GM23338 (cell line): ENCODE data around the gene PBX3. TPM values are rescaled to one million over a fixed set of nuclear protein-coding genes. Genes with fewer than 3 reads are reported as not detected.

Experiments used
- ATAC-seq: fragments of 200-7000 bp; cut with Tn5 transposase; 3 replicates; pipeline ENCODE4 v1.9.1; 2020
- DNase-seq: peaks from one replicate; pipeline ENCODE4 v3.0.0-alpha.2; 2015; ENCODE audit warnings: low spot score
- H2AFZ ChIP-seq: fragments of 200-600 bp; sonication (generic); 2 replicates; pipeline ENCODE4 v1.8.0; 2016; ENCODE audit warnings: antibody characterized with exemption, mild to moderate bottlenecking, moderate library complexity
- H3F3A ChIP-seq: fragments of 200-600 bp; sonication (generic); replicated peaks from 2 replicates; pipeline ENCODE4 v1.8.0; 2017; ENCODE audit warnings: antibody characterized with exemption, mixed run types, low read depth
- H3K27ac ChIP-seq: fragments of 200-600 bp; sonication (generic); 2 replicates; pipeline ENCODE4 v1.6.1; 2016; ENCODE audit warnings: low read depth
- H3K27me3 ChIP-seq: fragments of 200-600 bp; sonication (generic); 2 replicates; pipeline ENCODE4 v1.8.0; 2016; ENCODE audit warnings: mild to moderate bottlenecking, mixed run types, moderate library complexity; ENCODE audit not compliant: insufficient read depth
- H3K36me3 ChIP-seq: fragments of 200-600 bp; sonication (generic); 2 replicates; pipeline ENCODE4 v1.8.0; 2016; ENCODE audit warnings: mild to moderate bottlenecking; ENCODE audit not compliant: insufficient read depth
- H3K4me1 ChIP-seq: fragments of 200-600 bp; sonication (generic); 2 replicates; pipeline ENCODE4 v1.8.0; 2016; ENCODE audit warnings: mild to moderate bottlenecking, moderate library complexity; ENCODE audit not compliant: insufficient read depth
- H3K4me2 ChIP-seq: fragments of 200-600 bp; sonication (generic); 2 replicates; pipeline ENCODE4 v1.7.1; 2017; ENCODE audit warnings: mixed run types
- H3K4me3 ChIP-seq: fragments of 200-600 bp; sonication (generic); 2 replicates; pipeline ENCODE4 v1.6.1; 2016; ENCODE audit warnings: mixed run types
- H3K79me2 ChIP-seq: fragments of 200-600 bp; sonication (generic); replicated peaks from 2 replicates; pipeline ENCODE4 v1.8.0; 2017; ENCODE audit warnings: mild to moderate bottlenecking; ENCODE audit not compliant: insufficient read depth
- H3K9me2 ChIP-seq: fragments of 200-600 bp; sonication (generic); 2 replicates; pipeline ENCODE4 v1.8.0; 2017; ENCODE audit not compliant: insufficient read depth
- H4K20me1 ChIP-seq: fragments of 200-600 bp; sonication (generic); replicated peaks from 2 replicates; pipeline ENCODE4 v1.8.0; 2017; ENCODE audit warnings: mild to moderate bottlenecking; ENCODE audit not compliant: insufficient read depth
- H3K27ac Mint-ChIP-seq: 2 replicates; pipeline ENCODE4 v1.8.0; 2020; ENCODE audit warnings: inconsistent platforms, mild to moderate bottlenecking, moderate library complexity, mixed read lengths
- H3K27me3 Mint-ChIP-seq: 3 replicates; pipeline ENCODE4 v1.8.0; 2022; ENCODE audit warnings: low read depth, mild to moderate bottlenecking, moderate library complexity, mixed read lengths, inconsistent platforms; ENCODE audit not compliant: insufficient read depth, poor library complexity
- H3K36me3 Mint-ChIP-seq: 3 replicates; pipeline ENCODE4 v1.8.0; 2021; ENCODE audit warnings: low read depth, mild to moderate bottlenecking, inconsistent platforms, moderate library complexity, mixed read lengths
- H3K4me1 Mint-ChIP-seq: 3 replicates; pipeline ENCODE4 v1.8.0; 2020; ENCODE audit warnings: mild to moderate bottlenecking, inconsistent platforms, mixed read lengths
- H3K4me3 Mint-ChIP-seq: 3 replicates; pipeline ENCODE4 v1.8.0; 2021; ENCODE audit warnings: moderate library complexity, mild to moderate bottlenecking, inconsistent platforms, mixed read lengths
- H3K9me3 Mint-ChIP-seq: 3 replicates; pipeline ENCODE4 v1.8.0; 2020; ENCODE audit warnings: moderate library complexity, mild to moderate bottlenecking, inconsistent platforms, mixed read lengths
- CREB1 ChIP-seq: fragments of 250-450 bp; sonication (Bioruptor Pico); IDR thresholded peaks from 2 replicates; pipeline ENCODE4 v1.5.0; 2020; ENCODE audit warnings: low read depth, mild to moderate bottlenecking, moderate library complexity
- EZH2 ChIP-seq: fragments of 200-600 bp; sonication (generic); IDR thresholded peaks from one replicate; pipeline ENCODE4 v1.8.0; 2017; ENCODE audit warnings: antibody characterized with exemption, mild to moderate bottlenecking, low read depth; ENCODE audit not compliant: unreplicated experiment
- EZH2phosphoT487 ChIP-seq: fragments of 200-600 bp; sonication (generic); IDR thresholded peaks from one replicate; pipeline ENCODE4 v1.8.1; 2018; ENCODE audit warnings: antibody characterized with exemption; ENCODE audit not compliant: unreplicated experiment
- JUNB ChIP-seq: IDR thresholded peaks from one replicate; pipeline ENCODE4 v1.6.1; 2016; ENCODE audit warnings: antibody characterized with exemption; ENCODE audit not compliant: unreplicated experiment
- REST ChIP-seq: IDR thresholded peaks from one replicate; pipeline ENCODE4 v1.6.1; 2018; ENCODE audit warnings: antibody characterized with exemption; ENCODE audit not compliant: unreplicated experiment
- STAT1 ChIP-seq: IDR thresholded peaks from one replicate; pipeline ENCODE4 v1.6.1; 2016; ENCODE audit warnings: antibody characterized with exemption; ENCODE audit not compliant: unreplicated experiment
- polyA plus RNA-seq: library from polyadenylated mRNA; unstranded; fragments of >200 nt; fragmentation: Nextera tagmentation; extraction: Ambion mirVana; gene quantifications from 2 replicates; pipeline ENCODE4 v1.2.1, GENCODE V29; 2016
- total RNA-seq: library from RNA; depleted of rRNA; stranded (reverse); fragments of >200 nt; shearing (Covaris generic); gene quantifications from 2 replicates; pipeline ENCODE4 v1.2.3, GENCODE V29; 2014
- TF ChIP-seq, protein P1 (sequence below): fragments of 250-450 bp; sonication (Bioruptor Pico); IDR thresholded peaks from 2 replicates; pipeline ENCODE4 v1.5.0; 2020; ENCODE audit warnings: mild to moderate bottlenecking, moderate library complexity

PBX3 gene
- total and polyA plus RNA-seq, 2 experiments from 2014 or later: 28.9 to 50.5 TPM

GRCh38 chr9:125756518-125756917, 9.3 kb downstream of the PBX3 start (continued):
- TF ChIP-seq REST (no peak), EZH2phosphoT487 (no peak)

GRCh38 chr9:125757834-125758233, 10.7 kb downstream of the PBX3 start:
- H3K79me2 ChIP-seq: peaks cover 83% of the 10 kb centered on the region
- 0 out of 2 replicates have a peak, but pooled peaks cover 3% of the 10 kb centered on the region for H4K20me1 ChIP-seq
- TF ChIP-seq JUNB (no peak), CREB1 (CRISPR knock-in tag) (no peak), STAT1 (no peak), EZH2phosphoT487 (no peak), EZH2 (no peak)
- TF ChIP-seq, protein P1, sequence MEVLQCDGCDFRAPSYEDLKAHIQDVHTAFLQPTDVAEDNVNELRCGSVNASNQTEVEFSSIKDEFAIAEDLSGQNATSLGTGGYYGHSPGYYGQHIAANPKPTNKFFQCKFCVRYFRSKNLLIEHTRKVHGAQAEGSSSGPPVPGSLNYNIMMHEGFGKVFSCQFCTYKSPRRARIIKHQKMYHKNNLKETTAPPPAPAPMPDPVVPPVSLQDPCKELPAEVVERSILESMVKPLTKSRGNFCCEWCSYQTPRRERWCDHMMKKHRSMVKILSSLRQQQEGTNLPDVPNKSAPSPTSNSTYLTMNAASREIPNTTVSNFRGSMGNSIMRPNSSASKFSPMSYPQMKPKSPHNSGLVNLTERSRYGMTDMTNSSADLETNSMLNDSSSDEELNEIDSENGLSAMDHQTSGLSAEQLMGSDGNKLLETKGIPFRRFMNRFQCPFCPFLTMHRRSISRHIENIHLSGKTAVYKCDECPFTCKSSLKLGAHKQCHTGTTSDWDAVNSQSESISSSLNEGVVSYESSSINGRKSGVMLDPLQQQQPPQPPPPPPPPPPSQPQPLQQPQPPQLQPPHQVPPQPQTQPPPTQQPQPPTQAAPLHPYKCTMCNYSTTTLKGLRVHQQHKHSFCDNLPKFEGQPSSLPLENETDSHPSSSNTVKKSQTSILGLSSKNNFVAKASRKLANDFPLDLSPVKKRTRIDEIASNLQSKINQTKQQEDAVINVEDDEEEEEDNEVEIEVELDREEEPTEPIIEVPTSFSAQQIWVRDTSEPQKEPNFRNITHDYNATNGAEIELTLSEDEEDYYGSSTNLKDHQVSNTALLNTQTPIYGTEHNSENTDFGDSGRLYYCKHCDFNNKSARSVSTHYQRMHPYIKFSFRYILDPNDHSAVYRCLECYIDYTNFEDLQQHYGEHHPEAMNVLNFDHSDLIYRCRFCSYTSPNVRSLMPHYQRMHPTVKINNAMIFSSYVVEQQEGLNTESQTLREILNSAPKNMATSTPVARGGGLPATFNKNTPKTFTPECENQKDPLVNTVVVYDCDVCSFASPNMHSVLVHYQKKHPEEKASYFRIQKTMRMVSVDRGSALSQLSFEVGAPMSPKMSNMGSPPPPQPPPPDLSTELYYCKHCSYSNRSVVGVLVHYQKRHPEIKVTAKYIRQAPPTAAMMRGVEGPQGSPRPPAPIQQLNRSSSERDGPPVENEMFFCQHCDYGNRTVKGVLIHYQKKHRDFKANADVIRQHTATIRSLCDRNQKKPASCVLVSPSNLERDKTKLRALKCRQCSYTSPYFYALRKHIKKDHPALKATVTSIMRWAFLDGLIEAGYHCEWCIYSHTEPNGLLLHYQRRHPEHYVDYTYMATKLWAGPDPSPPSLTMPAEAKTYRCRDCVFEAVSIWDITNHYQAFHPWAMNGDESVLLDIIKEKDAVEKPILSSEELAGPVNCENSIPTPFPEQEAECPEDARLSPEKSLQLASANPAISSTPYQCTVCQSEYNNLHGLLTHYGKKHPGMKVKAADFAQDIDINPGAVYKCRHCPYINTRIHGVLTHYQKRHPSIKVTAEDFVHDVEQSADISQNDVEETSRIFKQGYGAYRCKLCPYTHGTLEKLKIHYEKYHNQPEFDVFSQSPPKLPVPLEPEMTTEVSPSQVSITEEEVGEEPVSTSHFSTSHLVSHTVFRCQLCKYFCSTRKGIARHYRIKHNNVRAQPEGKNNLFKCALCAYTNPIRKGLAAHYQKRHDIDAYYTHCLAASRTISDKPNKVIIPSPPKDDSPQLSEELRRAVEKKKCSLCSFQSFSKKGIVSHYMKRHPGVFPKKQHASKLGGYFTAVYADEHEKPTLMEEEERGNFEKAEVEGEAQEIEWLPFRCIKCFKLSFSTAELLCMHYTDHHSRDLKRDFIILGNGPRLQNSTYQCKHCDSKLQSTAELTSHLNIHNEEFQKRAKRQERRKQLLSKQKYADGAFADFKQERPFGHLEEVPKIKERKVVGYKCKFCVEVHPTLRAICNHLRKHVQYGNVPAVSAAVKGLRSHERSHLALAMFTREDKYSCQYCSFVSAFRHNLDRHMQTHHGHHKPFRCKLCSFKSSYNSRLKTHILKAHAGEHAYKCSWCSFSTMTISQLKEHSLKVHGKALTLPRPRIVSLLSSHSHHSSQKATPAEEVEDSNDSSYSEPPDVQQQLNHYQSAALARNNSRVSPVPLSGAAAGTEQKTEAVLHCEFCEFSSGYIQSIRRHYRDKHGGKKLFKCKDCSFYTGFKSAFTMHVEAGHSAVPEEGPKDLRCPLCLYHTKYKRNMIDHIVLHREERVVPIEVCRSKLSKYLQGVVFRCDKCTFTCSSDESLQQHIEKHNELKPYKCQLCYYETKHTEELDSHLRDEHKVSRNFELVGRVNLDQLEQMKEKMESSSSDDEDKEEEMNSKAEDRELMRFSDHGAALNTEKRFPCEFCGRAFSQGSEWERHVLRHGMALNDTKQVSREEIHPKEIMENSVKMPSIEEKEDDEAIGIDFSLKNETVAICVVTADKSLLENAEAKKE: no peak
- Mint-ChIP-seq H3K4me1 (peaks cover 86% of the 10 kb centered on the region), H3K9me3 (no peaks in the 10 kb centered on the region), H3K27ac (no peak overlapping the region), H3K36me3 (0 out of 3 replicates have a peak, but pooled peaks cover 3% of the 10 kb centered on the region), H3K27me3 (peaks cover 8% of the 10 kb centered on the region), H3K4me3 (no peak overlapping the region)
- H3K4me1 ChIP-seq: peaks cover 99% of the 10 kb centered on the region
- H3K27me3 ChIP-seq: no peaks in the 10 kb centered on the region
- H3K4me2 ChIP-seq: peak overlapping the region; percentile 10; the same call in 1 of the 2 replicates
- H3K4me3 ChIP-seq: no peak overlapping the region
- H3F3A ChIP-seq: peaks cover 6% of the 10 kb centered on the region; the same call in 1 of the 2 replicates
- no peak overlapping the region for H2AFZ ChIP-seq
- no peaks in the 10 kb centered on the region for H3K36me3 ChIP-seq
- DNase-seq (no peak), ATAC-seq (no peak)
- H3K27ac ChIP-seq: no peak overlapping the region
- no peaks in the 10 kb centered on the region for H3K9me2 ChIP-seq
